SHP77 (cell line): ENCODE results near the gene LMAN1.

ENCODE experiments used
- DNase-seq, 2 experiments: peaks; one replicate each; lab custom pipeline; 2025; lab: John Stamatoyannopoulos, UW

LMAN1 gene

GRCh38 chr18:59358712-59359575, at the start of gene LMAN1:
Gene LMAN1, minus strand, starts transcription at chr18:59359265. Its CDS starts 21 bp downstream, at chr18:59359244.
- peak; percentile 85 to 95 for DNase-seq

GRCh38 chr18:59402432-59403090, 43.5 kb upstream of the LMAN1 start:
- peak; percentile 98 for DNase-seq

- DNase-seq: no peak
These were observed 41.3 kb upstream of the LMAN1 start for GRCh38 chr18:59400407-59400806.

- DNase-seq: no peak
These were observed 36.4 kb upstream of the LMAN1 start for GRCh38 chr18:59395226-59396175.

GRCh38 chr18:59393381-59393780, 34.3 kb upstream of the LMAN1 start:
- DNase-seq: no peak

GRCh38 chr18:59388817-59389216, 29.8 kb upstream of the LMAN1 start:
- no peak for DNase-seq

GRCh38 chr18:59387687-59388565, 28.9 kb upstream of the LMAN1 start:
- peak; percentile 66 to 70 for DNase-seq

GRCh38 chr18:59386909-59387686, 28.0 kb upstream of the LMAN1 start:
- no peak for DNase-seq

GRCh38 chr18:59385191-59385590, 26.1 kb upstream of the LMAN1 start:
- DNase-seq: no peak

GRCh38 chr18:59383851-59384250, 24.8 kb upstream of the LMAN1 start:
- DNase-seq: peak; percentile 74 to 78

- no peak for DNase-seq
These were observed 23.3 kb upstream of the LMAN1 start for GRCh38 chr18:59382383-59382782.

GRCh38 chr18:59381949-59382348, 22.9 kb upstream of the LMAN1 start:
- no peak for DNase-seq

GRCh38 chr18:59380706-59381105, 21.6 kb upstream of the LMAN1 start:
- DNase-seq: no peak

- DNase-seq: no peak
These were observed 20.9 kb upstream of the LMAN1 start for GRCh38 chr18:59379772-59380522.

GRCh38 chr18:59377613-59378337, 18.7 kb upstream of the LMAN1 start:
- no peak for DNase-seq

- no peak for DNase-seq
These were observed 17.4 kb upstream of the LMAN1 start for GRCh38 chr18:59376351-59376935.

GRCh38 chr18:59374128-59374527, 15.1 kb upstream of the LMAN1 start:
- DNase-seq: no peak

GRCh38 chr18:59372975-59373374, 13.9 kb upstream of the LMAN1 start:
- DNase-seq: no peak

GRCh38 chr18:59360381-59360780, 1.3 kb upstream of the LMAN1 start:
- no peak for DNase-seq
